ENCODE measurements around the gene PRTFDC1.
"Not testable (repeated sequence)": the region's sequence is repeated elsewhere in the genome, so short reads cannot be mapped to it uniquely, and the experiment has no call there.

The PRTFDC1 gene

DNA sequence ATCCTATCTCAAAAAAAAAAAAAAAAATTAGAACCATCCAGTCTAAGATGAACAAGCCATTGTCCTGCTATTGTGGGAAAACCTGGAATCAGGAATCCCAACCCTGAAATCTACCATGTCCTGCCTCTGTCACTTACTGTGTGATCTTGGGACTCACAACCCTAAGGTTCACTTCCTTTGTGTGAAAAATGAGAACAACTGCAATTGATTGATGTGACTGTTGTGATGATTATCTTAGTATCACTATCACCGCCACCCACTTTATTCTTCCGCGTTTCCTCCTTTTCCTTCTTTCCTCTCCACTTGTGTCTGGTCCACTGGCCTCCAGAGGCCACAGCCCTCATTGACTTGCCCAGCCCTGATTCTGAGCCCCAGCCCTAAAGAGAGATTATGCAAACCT is 12.6 kb upstream of the PRTFDC1 start:
- no peak for DNase-seq (ENCODE audit: low spot score)

DNA sequence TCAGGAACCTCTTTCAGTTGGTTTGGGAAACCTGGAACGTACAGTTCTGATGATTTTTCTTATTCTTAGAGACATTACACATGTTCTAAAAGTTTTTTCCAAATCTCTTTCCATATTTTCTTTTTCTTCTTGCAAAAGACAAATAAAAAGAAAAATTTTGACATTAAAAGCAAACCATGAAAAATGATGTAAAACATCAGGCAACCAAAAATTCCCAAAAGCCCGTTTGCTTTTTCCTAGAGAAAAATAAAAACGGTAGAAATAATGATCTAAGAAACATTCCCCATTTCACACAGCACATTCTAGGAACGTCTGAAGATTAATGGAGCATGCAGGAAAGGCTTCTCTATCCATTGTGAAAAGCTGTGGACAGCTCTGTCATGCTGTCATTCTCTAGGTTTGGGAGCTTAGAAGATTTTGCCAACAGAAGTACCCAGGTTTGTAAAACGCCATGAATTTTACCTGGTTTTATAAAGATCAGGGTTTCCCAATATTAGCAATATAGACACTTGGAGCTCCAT is 11.2 kb upstream of the PRTFDC1 start:
- DNase-seq (ENCODE audit: low spot score): no peak

GRCh38 chr10:24962995-24963394 is 10.6 kb upstream of the PRTFDC1 start:
- DNase-seq (ENCODE audit: low spot score): peak; percentile 90

DNA sequence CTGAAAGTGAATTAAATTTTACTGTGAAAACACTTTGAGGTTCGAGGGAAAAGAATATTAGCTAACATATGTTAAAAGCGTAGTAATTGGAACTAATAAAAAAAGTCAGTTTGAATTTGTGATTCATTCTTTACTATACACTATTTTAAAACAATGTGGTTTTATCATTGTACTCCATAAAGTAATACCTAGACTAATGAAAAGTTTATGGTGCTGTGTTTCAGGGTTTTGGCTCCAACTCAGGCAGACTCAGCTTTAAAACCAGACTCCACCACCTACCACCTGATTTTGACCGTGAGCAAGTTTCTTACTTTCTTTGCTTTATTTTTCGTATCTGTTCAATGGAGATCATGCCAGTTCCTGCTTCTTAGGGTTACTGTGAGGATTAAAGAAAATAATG is 9.2 kb upstream of the PRTFDC1 start:
- DNase-seq (ENCODE audit: low spot score): no peak

DNA sequence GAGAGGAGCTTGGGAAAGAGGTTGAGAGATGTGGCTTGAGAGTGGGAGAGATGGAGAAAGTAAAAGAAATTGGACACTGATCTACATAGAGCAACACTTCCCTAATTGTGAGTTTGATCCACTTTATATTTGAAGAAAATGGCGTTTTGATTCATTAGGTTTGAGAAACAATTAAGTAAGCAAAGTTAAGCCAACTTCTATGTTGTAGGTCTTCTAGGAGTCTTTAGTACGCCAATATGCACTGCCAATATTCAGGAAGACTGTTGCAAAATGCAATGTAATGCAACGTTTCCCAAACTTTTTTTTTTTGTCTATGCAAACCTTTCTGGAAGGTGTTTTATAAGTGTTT is 7.0 kb upstream of the PRTFDC1 start:
- DNase-seq (ENCODE audit: low spot score): no peak

- no peak for DNase-seq (ENCODE audit: low spot score)
These were observed 6.4 kb upstream of the PRTFDC1 start for GRCh38 chr10:24958721-24959381.

GRCh38 chr10:24958091-24958720 is 5.8 kb upstream of the PRTFDC1 start:
- peak; percentile 50 for DNase-seq (ENCODE audit: low spot score)

- not testable (repeated sequence) for DNase-seq (ENCODE audit: low spot score)
These were observed 5.2 kb upstream of the PRTFDC1 start for GRCh38 chr10:24957624-24958051.

DNA sequence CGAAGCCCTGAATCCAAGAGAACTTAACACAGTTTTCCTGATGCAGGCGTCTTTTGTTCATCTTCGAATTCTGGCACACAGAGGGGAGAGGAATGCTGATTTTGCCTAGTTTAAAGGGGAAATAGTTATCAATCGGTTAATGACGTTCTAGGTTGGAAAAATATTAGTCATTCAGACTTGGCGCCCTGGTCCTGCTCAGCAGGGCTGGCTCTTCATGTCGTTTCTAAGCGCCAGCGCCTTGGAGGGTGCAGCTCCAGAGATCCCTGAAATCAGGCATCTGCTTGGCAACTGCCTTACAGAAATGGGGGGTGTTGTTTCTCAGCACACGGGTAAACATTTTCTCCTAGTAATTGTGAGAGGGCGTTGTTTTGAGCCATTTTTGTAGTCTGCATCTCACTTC is 1.3 kb upstream of the PRTFDC1 start:
- DNase-seq (ENCODE audit: low spot score): no peak

- peak; percentile 37 for DNase-seq (ENCODE audit: low spot score)
These were observed 570 bp upstream of the PRTFDC1 start for GRCh38 chr10:24952707-24953645.

- DNase-seq (ENCODE audit: low spot score): no peak
These were observed 934 bp downstream of the PRTFDC1 start for GRCh38 chr10:24951201-24952142.

- no peak for DNase-seq (ENCODE audit: low spot score)
These were observed 2.0 kb downstream of the PRTFDC1 start for GRCh38 chr10:24950439-24950838.

- DNase-seq (ENCODE audit: low spot score): no peak
These were observed 2.8 kb downstream of the PRTFDC1 start for GRCh38 chr10:24949616-24950015.

- DNase-seq (ENCODE audit: low spot score): no peak
These were observed 4.9 kb downstream of the PRTFDC1 start for GRCh38 chr10:24947304-24948097.

DNA sequence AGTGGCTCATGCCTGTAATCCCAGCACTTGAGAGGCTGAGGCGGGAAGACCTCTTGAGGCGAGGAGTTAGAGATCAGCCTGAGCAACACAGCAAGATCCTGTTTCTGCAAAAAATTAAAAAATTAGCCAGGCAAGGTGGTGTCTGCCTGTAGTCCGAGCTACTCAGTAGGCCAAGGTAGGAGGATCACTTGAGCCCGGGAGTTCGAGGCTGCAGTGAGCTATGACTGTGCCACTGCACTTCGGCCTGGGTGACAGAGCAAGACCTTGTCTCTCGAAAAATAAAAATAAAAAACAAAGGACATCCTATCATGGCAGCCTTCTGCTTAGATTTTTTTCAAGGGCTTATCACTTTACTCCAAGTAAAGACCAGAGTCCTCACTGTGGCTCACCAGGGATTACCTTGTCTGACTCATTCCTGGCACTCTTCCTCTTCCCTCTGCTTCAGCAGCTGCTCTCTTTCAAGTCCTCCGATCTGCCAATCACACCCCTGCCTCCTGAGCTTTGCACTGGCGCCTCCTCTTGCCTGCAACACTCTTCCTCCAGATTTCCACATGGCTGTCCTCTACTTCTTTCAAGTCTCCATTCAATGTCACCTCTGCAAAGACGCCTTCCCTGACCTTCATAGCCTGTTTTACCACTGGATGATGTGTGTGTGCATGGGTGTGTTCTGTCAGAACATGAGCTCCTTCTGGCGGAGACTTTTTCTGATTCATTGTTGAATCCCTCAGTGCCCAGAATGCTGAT is 7.7 kb downstream of the PRTFDC1 start:
- peak; percentile 81 for DNase-seq (ENCODE audit: low spot score)

DNA sequence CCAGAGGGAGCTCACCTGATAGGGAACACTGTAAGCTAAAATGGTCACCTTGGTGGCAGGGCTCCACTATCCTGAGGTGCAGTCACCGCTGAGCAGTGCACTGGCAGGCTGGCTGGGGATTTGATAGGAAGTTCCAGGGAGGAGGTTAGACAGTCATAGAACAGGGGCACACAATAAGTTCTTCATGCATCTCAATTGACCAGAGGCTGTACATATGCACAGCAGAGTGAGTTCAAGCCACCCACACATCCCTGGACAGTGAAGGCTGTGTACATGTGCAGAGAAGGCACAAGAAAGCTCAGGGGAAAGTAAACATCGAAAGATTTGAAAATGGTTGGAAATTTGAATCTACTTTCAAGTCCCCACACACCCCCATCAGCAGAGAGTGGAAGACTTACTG is 13.9 kb downstream of the PRTFDC1 start:
- no peak for DNase-seq (ENCODE audit: low spot score)

DNA sequence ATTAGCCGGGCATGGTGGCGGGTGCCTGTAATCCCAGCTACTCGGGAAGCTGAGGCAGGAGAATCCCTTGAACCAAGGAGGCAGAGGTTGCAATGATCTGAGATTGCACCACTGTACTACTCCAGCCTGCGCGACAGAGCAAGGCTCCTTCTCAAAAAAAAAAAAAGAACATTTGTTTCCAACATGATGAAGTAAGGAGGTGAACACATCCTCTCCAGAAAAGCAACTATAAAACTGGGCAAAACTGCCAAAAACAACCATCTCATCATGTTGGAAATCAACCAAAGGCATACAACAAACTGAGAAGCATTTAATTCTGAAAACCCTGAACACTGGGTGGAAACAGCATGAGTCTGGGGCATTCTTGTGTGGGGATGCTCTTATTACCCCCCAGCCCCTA is 14.3 kb downstream of the PRTFDC1 start:
- DNase-seq (ENCODE audit: low spot score): no peak

DNA sequence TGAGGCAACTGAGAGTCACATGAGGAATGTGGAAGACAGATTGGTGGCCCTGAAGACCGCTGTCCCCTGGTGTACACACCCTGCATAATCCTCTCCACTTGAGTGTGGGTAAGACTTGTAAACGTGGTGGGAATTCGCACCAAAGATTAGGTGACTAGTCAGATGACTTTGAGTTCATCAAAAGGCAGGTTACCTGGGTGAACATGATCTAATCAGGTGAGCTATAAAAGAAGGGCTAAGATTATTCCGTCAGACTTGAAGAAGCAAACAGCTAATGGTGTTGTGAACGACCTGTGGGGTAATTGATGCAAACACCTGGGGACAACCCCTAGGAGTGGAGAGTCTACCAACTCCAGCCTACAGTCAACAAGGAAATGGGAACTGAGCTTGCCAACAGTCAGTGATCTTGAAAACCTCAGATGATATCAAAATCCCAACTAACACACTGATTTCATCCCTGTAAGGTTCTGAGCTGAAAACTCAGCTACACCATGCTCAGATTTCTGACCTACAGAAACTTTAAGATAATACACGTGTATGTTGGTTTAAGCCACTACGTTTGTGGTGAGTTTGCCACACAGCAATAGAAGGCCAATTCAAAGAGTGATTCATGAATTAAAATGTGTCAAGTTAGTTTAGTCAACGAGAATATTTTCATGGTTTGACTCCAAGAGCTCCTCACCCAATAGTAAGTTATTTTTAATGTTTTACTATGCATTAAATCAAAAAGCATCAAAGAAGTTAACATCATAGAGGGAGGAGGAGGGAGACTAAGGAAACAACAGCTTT is 16.7 kb downstream of the PRTFDC1 start:
- DNase-seq (ENCODE audit: low spot score): no peak

DNA sequence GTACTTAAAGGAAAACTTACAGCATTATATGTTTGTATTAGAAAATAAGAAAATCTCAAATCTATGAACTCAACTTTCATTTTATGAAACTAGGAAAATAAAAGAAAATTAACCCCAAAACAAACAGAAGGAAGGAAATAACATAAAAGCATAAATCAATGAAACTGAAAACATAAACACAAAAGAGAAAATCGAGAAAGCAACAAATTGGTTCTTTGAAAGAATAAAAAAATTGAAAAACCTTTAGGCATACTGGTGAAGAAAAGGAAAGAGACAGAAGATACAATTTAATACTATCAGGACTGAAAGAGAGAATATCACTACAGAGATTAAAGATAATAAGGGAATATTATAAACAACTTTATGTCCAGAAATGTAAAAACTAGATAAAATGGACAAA is 21.2 kb downstream of the PRTFDC1 start:
- no peak for DNase-seq (ENCODE audit: low spot score)

Measured in LoVo (cell line).